ENCODE measurements around the gene TLE6. TPM values are rescaled to one million over a fixed set of nuclear protein-coding genes. Genes with fewer than 3 reads are reported as not detected.

Gene TLE6
- total RNA-seq, 1 experiment from 2014 or later: 1.1 TPM

- TF ChIP-seq EZH2 (IDR thresholded peaks at IDR 0.05; ENCODE audit: low read depth): no peak
- no peak for TF ChIP-seq CTCF (conservative IDR thresholded peaks at IDR 0.05)
- no TSS peak for BruUV-seq (replicated peaks)
- peaks cover 8% of the 10 kb centered on the region; the same call in 1 of the 2 replicates for H3K4me1 ChIP-seq (replicated peaks; ENCODE audit: insufficient read depth)
Observed at GRCh38 chr19:3039125-3039524, 61.8 kb downstream of the TLE6 start.

GRCh38 chr19:3039641-3040077, 62.3 kb downstream of the TLE6 start:
- BruUV-seq (replicated peaks): no TSS peak
- POLR2A ChIA-PET (ENCODE audit: unreplicated experiment): no interaction called here
- H3K36me3 ChIP-seq (ENCODE audit: low read depth): no peaks in the 10 kb centered on the region
- H3K9me3 ChIP-seq (ENCODE audit: insufficient read depth, low read depth): no peaks in the 10 kb centered on the region
- H3K4me3 ChIP-seq: no peak overlapping the region
- no peaks in the 10 kb centered on the region for H4K20me1 ChIP-seq (ENCODE audit: insufficient read depth)
- TF ChIP-seq CTCF (conservative IDR thresholded peaks at IDR 0.05) (no peak), EZH2 (IDR thresholded peaks at IDR 0.05; ENCODE audit: low read depth) (no peak)
- DNase-seq: no peak
- H3K27me3 ChIP-seq (ENCODE audit: insufficient read depth, low read depth): no peaks in the 10 kb centered on the region
- no peak overlapping the region for H3K4me2 ChIP-seq
- H3K27ac ChIP-seq: no peak overlapping the region
- H3F3A ChIP-seq (ENCODE audit: insufficient read depth, low read depth): peaks cover 13% of the 10 kb centered on the region
- intact Hi-C loops (cut with micrococcal nuclease; ENCODE audit: unreplicated experiment): loop anchor here (5.0 kb wide), 2 partner anchors 62 to 87 kb away; partner anchors contain the start of gene TLE6
- no peaks in the 10 kb centered on the region for H3K79me2 ChIP-seq (ENCODE audit: low read depth)
- CTCF ChIA-PET: no interaction called here
- H3K9me2 ChIP-seq (ENCODE audit: insufficient read depth): no peaks in the 10 kb centered on the region
- H2AFZ ChIP-seq: no peak overlapping the region
- peaks cover 2% of the 10 kb centered on the region; the same call in 1 of the 2 replicates for H3K4me1 ChIP-seq (replicated peaks; ENCODE audit: insufficient read depth)

More at GRCh38 chr19:3039125-3039524, 61.8 kb downstream of the TLE6 start:
- H3K27me3 ChIP-seq (ENCODE audit: insufficient read depth, low read depth): no peaks in the 10 kb centered on the region
- no peaks in the 10 kb centered on the region for H3K9me3 ChIP-seq (ENCODE audit: insufficient read depth, low read depth)
- H4K20me1 ChIP-seq (ENCODE audit: insufficient read depth): no peaks in the 10 kb centered on the region
- H3K4me2 ChIP-seq: no peak overlapping the region
- H2AFZ ChIP-seq: no peak overlapping the region
- peaks cover 15% of the 10 kb centered on the region for H3F3A ChIP-seq (ENCODE audit: insufficient read depth, low read depth)
- intact Hi-C loops (cut with micrococcal nuclease; ENCODE audit: unreplicated experiment): loop anchor here (5.0 kb wide), 2 partner anchors 62 to 87 kb away; partner anchors contain the start of gene TLE6
- H3K27ac ChIP-seq: no peak overlapping the region
- no peak overlapping the region for H3K4me3 ChIP-seq
- no peak for DNase-seq
- no peaks in the 10 kb centered on the region for H3K36me3 ChIP-seq (ENCODE audit: low read depth)
- POLR2A ChIA-PET (ENCODE audit: unreplicated experiment): no interaction called here
- H3K9me2 ChIP-seq (ENCODE audit: insufficient read depth): no peaks in the 10 kb centered on the region
- no peaks in the 10 kb centered on the region for H3K79me2 ChIP-seq (ENCODE audit: low read depth)
- CTCF ChIA-PET: no interaction called here

GRCh38 chr19:3041327-3041726, 64.0 kb downstream of the TLE6 start:
- POLR2A ChIA-PET (ENCODE audit: unreplicated experiment): no interaction called here
- no peak for TF ChIP-seq CTCF (conservative IDR thresholded peaks at IDR 0.05)
- TF ChIP-seq EZH2 (IDR thresholded peaks at IDR 0.05; ENCODE audit: low read depth): no peak
- CTCF ChIA-PET: no interaction called here
- H3F3A ChIP-seq (ENCODE audit: insufficient read depth, low read depth): peaks cover 10% of the 10 kb centered on the region
- H2AFZ ChIP-seq: no peak overlapping the region
- H3K79me2 ChIP-seq (ENCODE audit: low read depth): no peaks in the 10 kb centered on the region
- H3K9me2 ChIP-seq (ENCODE audit: insufficient read depth): no peaks in the 10 kb centered on the region
- no peaks in the 10 kb centered on the region for H3K4me1 ChIP-seq (replicated peaks; ENCODE audit: insufficient read depth)
- no peak overlapping the region for H3K27ac ChIP-seq
- BruUV-seq (replicated peaks): no TSS peak
- H3K36me3 ChIP-seq (ENCODE audit: low read depth): no peaks in the 10 kb centered on the region
- H3K27me3 ChIP-seq (ENCODE audit: insufficient read depth, low read depth): no peaks in the 10 kb centered on the region
- no peak overlapping the region for H3K4me2 ChIP-seq
- intact Hi-C loops (cut with micrococcal nuclease; ENCODE audit: unreplicated experiment): no loop called here
- no peaks in the 10 kb centered on the region for H3K9me3 ChIP-seq (ENCODE audit: insufficient read depth, low read depth)
- no peak for DNase-seq
- H3K4me3 ChIP-seq: no peak overlapping the region
- H4K20me1 ChIP-seq (ENCODE audit: insufficient read depth): no peaks in the 10 kb centered on the region

Measured in PC-9 (cell line).